HG03457 (cell line): ENCODE measurements around the gene NNMT.
"Not testable (repeated sequence)": the region's sequence is repeated elsewhere in the genome, so short reads cannot be mapped to it uniquely, and the experiment has no call there.

Source experiments
- ATAC-seq: cut with Tn5 transposase; IDR thresholded peaks from one replicate; pipeline ENCODE4 v1.9.1; 2021; ENCODE audit warnings: moderate number of reproducible peaks; ENCODE audit not compliant: unreplicated experiment

NNMT gene

DNA sequence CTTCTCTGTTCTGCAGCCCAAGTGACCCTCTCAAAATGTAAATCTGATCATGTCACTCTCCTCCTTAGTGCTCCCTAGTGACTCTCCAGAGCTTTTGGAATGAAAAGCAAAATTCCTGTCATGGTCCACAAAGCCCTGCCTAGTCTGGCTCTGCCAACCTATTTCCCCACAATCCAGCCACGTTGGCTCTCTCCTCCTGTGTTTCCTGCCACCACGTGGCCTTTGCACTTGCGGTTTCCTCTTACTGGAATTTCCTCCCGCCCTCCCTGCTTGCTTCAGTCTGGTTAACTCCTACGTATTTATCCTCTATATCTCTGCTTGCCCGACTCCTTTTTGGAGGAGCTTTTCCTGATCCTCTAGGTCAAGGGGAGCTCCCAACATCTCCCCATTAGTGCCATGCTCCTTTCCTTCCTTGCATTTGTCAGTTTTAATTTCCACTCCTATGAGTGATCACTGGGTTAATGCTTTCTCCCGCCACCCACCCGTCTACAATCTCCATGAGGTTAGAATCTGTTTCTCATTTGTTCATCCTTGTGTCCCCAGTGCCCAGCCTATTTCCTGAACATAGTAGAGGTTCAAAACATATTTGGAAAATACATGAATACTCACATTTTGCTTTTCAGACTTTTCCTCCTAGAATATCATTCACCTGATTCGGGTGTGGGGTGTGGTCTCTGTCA, 11.5 kb downstream of the NNMT start:
- no peak for ATAC-seq

GRCh38 chr11:114308689-114309089, 12.5 kb downstream of the NNMT start:
- no peak for ATAC-seq

DNA sequence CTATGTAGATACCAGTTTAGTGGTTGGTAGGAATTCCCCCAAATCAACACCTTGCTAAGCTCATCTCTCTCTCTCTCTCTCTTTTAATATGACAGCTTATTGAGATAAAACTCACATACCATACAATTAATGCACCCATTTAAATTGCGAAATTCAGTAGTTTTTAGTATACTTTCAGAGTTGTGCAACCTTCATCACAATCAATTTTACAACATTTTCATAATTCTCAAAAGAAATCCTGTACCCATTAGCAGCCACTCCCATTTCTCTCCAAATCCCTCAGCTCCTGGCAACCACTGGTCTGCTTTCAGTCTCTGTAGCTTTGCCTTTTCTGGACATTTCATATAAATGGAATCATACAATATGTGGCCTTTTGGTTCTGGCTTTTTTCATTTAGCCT, 13.3 kb downstream of the NNMT start:
- no peak for ATAC-seq

DNA sequence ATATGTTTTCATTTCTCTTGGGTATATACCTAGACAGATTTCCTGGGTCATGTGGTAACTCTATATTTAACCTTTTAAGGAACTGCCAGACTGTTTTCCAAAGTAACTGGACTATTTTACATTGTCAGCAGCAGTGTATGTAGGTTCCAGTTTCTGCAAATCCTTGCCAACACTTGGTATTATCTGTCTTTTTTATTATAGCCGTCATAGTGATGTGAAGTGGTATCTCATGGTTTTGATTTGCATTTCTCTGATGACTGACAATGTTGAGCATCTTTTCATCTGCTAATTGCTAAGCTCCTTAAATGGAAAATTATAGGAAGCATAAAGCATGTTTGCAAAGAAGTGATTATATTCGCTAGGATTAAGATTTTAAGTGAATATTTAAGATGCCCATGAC, 13.9 kb downstream of the NNMT start:
- ATAC-seq = no peak

- no peak for ATAC-seq
These were observed 15.7 kb downstream of the NNMT start for GRCh38 chr11:114311946-114312345.

DNA sequence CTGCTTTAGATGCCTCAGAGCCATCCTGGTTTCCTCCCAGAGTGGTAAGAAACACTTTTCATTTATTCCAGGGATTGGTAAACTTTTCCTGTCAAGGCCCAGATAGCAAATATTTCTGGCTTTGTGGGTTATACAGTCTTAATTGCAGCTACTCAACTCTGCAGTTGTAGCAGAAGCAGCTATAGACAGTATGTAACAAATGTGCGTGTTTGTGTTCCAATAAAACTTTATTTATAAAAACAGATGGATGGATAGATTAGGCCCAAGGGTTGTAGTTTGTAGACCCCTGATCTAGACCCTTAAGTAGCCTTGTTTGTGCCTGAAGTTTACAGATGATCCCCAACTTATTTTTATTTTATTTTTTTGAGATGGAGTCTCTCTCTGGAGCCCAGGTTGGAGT, 17.9 kb downstream of the NNMT start:
- ATAC-seq = no peak

DNA sequence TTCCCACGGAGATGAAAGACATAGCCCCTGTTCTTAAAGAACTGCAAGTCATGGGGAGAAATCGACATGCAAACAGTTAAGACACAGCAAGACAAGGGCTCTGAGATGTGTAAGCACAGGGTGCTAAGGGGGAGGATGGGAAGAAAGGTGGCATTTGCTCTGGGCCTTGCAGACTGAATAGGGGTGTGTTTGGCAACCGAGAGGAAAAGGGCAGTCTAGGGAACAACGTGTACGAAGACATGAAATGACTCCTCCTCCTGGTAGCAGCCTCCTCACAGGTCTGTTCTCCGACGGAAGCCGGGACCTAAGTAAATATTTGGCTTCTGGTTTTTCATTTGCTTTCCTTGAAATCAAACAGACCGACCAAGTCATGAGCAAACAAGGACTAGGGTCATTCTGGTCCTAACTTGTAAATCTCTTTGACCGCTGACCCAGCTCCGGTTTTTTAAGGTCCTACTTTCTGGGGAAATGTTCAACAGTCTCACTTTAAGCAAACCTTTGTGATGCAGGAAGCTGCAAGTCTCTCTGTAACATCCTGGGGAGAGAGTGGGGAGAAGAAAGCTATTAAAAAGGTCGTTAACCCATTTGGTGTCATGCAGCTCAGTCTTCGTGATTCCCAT, 19.7 kb downstream of the NNMT start:
- no peak for ATAC-seq

DNA sequence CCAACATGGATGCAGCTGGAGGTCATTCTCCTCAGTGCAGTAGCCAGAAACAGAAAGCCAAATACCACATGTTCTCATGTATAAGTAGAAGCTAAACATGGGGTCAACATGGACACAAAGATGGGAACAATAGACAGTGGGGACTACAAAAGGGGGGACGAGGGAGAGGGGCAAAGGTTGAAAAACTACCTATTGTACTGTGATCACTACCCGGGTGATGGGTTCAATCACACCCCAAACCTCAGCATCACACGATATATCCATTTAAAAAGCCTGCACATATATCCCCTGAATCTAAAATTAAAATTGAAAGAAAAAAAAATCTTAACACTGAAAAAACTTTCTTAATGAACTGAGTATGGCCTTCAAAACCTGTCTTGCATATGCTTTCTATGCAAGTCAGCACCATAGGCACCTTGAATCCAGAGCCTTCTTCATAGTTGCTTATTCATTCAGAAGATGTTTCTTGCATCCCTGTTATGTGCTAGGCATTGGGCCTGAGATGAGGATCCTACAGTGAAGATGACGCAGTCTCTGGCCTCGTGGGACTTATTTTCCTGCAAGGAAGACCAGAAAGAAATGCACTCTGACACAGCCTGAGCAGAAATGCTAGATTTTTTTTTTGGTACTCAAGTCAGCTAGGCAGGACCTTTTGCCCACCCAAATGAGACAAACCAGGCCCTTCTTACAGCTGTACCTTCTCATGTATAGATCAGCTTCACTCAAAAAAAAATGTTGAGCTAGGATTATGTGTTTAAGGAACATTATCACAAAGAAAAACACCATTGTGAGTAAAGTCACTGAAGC, 21.0 kb downstream of the NNMT start:
- ATAC-seq = no peak

DNA sequence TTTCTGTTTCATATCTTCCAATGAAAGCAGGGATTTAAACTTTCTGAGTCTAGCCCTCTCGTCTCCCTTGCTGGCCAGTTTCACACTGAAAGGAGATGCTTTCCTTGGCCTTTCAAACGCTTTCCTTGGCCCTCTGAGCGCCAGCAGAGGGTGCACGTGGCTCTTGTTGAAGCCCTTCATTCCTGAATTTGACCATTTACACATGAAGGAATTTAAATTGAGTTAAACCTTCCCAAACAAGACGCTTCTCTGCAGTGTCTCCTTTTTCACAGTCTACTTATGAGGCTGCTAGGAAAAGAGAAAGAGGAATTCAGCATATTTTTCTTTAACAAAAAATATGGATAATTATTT, 21.6 kb downstream of the NNMT start:
- no peak for ATAC-seq

DNA sequence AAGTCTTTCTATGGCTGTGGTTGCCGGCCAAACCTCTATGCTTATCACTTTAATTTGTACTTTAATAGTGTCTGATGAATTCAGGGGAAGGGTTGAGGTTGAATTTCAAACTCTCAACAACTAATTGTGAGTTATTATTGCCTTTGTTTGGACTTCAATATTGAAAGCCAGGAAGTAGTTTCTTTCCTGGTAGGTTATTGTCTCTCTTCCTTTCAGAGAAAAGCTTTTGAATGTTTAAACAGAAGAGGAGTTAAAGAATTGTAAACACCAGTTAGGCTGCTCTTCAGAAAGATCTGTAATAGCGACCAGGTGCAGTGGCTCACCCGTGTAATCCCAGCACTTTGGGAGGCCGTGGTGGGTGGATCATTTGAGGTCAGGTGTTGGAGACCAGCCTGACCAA, 22.2 kb downstream of the NNMT start:
- no peak for ATAC-seq

DNA sequence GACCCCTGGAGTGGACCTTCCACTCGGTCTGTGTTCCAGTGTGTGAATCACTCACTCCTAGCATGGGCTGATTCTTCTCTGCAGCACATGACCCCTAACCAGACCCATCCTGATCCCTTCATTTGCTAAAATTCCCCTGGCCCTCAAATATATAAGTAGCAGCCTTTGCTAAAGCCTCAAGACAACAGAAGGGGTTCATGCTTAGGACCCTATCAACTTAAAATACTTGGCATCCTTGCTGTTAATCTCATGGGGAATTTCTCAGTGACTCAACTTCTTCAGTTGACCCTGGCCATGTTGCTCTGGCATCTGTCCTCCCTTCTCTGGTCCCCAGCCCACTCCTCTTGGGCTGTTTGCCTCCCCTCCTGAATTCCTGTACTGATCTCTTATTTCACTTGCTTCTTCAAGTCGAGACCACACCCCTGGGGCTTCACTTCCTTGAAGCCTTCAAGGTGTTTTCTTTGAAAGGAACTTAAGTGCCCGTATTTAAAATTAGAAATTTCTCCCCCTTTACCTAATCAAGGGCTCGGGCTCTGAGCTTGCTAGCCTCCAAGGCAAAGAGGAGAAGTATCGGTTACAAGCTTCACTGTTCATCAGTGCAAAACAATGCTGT, 23.6 kb downstream of the NNMT start:
- no peak for ATAC-seq

- no peak for ATAC-seq
These were observed 25.5 kb downstream of the NNMT start for GRCh38 chr11:114321621-114322257.

DNA sequence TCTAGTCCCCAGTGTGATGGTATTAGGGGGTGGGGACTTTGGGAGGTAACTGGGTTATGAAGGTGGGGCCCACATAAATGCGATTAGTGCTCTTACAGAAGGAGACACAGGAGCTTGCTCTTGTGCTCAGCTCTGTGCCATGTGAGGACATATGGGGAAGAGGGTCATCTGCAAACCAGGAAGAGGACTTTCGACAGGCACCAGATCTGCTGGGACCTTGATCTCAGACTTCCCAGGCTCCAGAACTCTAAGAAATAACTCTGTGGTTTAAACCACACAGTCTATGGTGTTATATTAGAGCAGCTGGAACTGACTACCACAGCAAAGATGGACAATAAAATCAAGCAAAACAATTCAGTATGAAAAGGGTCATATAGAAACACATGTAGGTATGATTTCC, 26.7 kb downstream of the NNMT start:
- no peak for ATAC-seq

GRCh38 chr11:114326151-114326550, 30.0 kb downstream of the NNMT start:
- ATAC-seq = no peak

- ATAC-seq = no peak
These were observed 30.6 kb downstream of the NNMT start for GRCh38 chr11:114326776-114327175.

- ATAC-seq = no peak
These were observed 34.2 kb downstream of the NNMT start for GRCh38 chr11:114330373-114330772.

- no peak for ATAC-seq
These were observed 44.3 kb downstream of the NNMT start for GRCh38 chr11:114340311-114341131.

- not testable (repeated sequence) for ATAC-seq
These were observed 45.5 kb downstream of the NNMT start for GRCh38 chr11:114341667-114342066.

GRCh38 chr11:114342476-114342875, 46.3 kb downstream of the NNMT start:
- no peak for ATAC-seq

DNA sequence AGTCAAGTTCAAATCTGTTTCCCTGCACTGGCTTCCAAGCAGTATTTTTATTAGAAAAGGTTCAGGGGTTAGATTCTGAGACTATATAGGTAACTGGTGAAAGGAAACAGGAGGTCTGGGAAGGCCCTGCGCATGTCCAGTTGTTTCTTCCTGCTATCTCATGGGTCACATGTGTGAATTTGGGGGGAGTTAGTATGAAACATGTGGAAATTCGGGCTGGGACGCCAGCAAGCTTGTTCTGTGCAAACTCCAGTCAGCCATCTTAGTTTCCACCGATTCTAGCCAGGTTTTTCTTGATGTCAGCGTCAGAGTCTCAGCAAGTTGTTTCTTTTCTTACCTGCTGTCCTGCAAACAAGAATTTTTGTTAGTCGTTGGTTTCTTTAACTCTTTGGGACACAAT, 46.8 kb downstream of the NNMT start:
- ATAC-seq = no peak
